IPS-15b (cell line): ENCODE data around the gene CYFIP2.

Source experiments
- H3K27me3 ChIP-seq: one replicate; pipeline ENCODE4 v1.6.1; 2013; ENCODE audit warnings: low read length; ENCODE audit not compliant: control insufficient read depth, insufficient read depth
- H3K36me3 ChIP-seq: one replicate; pipeline ENCODE4 v1.6.1; 2013; ENCODE audit warnings: low read length; ENCODE audit not compliant: control insufficient read depth, insufficient read depth
- H3K4me1 ChIP-seq: one replicate; pipeline ENCODE4 v1.6.1; 2013; ENCODE audit warnings: mild to moderate bottlenecking, low read length; ENCODE audit not compliant: control insufficient read depth, insufficient read depth
- H3K4me3 ChIP-seq: one replicate; pipeline ENCODE4 v1.5.1; 2013; ENCODE audit warnings: low read depth, low read length
- H3K9ac ChIP-seq: one replicate; pipeline ENCODE4 v1.6.1; 2013; ENCODE audit warnings: low read depth, mild to moderate bottlenecking, low read length
- H3K9me3 ChIP-seq: one replicate; pipeline ENCODE4 v1.6.1; 2013; ENCODE audit warnings: mild to moderate bottlenecking, low read length; ENCODE audit not compliant: control insufficient read depth, insufficient read depth

The CYFIP2 gene

GRCh38 chr5:157266286-157267007, 524 bp downstream of the CYFIP2 start:
- peak overlapping the region; percentile 47 for H3K9ac ChIP-seq
- peaks cover 16% of the 10 kb centered on the region for H3K4me1 ChIP-seq
- peak overlapping the region; percentile 62 for H3K4me3 ChIP-seq
- H3K27me3 ChIP-seq, result peaks cover 15% of the 10 kb centered on the region
- H3K9me3 ChIP-seq, result no peaks in the 10 kb centered on the region
- H3K36me3 ChIP-seq, result no peaks in the 10 kb centered on the region

GRCh38 chr5:157267025-157267424, 1.1 kb downstream of the CYFIP2 start:
- Histone ChIP-seq H3K27me3 (peaks cover 15% of the 10 kb centered on the region), H3K36me3 (no peaks in the 10 kb centered on the region), H3K9ac (no peak overlapping the region), H3K4me1 (peaks cover 16% of the 10 kb centered on the region), H3K9me3 (no peaks in the 10 kb centered on the region), H3K4me3 (peak overlapping the region; percentile 62)

- peaks cover 16% of the 10 kb centered on the region for H3K4me1 ChIP-seq
- H3K36me3 ChIP-seq, result no peaks in the 10 kb centered on the region
- H3K27me3 ChIP-seq, result peaks cover 15% of the 10 kb centered on the region
- H3K9ac ChIP-seq, result no peak overlapping the region
- H3K4me3 ChIP-seq, result no peak overlapping the region
- no peaks in the 10 kb centered on the region for H3K9me3 ChIP-seq
Observed at GRCh38 chr5:157267761-157268480, 2.0 kb downstream of the CYFIP2 start.

- H3K9me3 ChIP-seq, result no peaks in the 10 kb centered on the region
- no peak overlapping the region for H3K4me3 ChIP-seq
- peaks cover 12% of the 10 kb centered on the region for H3K27me3 ChIP-seq
- no peaks in the 10 kb centered on the region for H3K36me3 ChIP-seq
- H3K9ac ChIP-seq, result no peak overlapping the region
- peaks cover 16% of the 10 kb centered on the region for H3K4me1 ChIP-seq
Observed at GRCh38 chr5:157269165-157269671, 3.3 kb downstream of the CYFIP2 start.

GRCh38 chr5:157269761-157270272, 3.9 kb downstream of the CYFIP2 start:
- H3K9ac ChIP-seq, result no peak overlapping the region
- H3K36me3 ChIP-seq, result no peaks in the 10 kb centered on the region
- no peak overlapping the region for H3K4me3 ChIP-seq
- peaks cover 16% of the 10 kb centered on the region for H3K4me1 ChIP-seq
- H3K9me3 ChIP-seq, result no peaks in the 10 kb centered on the region
- peaks cover 9% of the 10 kb centered on the region for H3K27me3 ChIP-seq

- Histone ChIP-seq H3K36me3 (no peaks in the 10 kb centered on the region), H3K9ac (no peak overlapping the region), H3K4me1 (peaks cover 16% of the 10 kb centered on the region), H3K4me3 (no peak overlapping the region), H3K9me3 (no peaks in the 10 kb centered on the region), H3K27me3 (peaks cover 3% of the 10 kb centered on the region)
Observed at GRCh38 chr5:157270771-157271170, 4.8 kb downstream of the CYFIP2 start.

GRCh38 chr5:157271740-157272271, 5.9 kb downstream of the CYFIP2 start:
- Histone ChIP-seq H3K9ac (no peak overlapping the region), H3K4me3 (no peak overlapping the region), H3K4me1 (peaks cover 15% of the 10 kb centered on the region)

GRCh38 chr5:157273131-157273556, 7.2 kb downstream of the CYFIP2 start:
- Histone ChIP-seq H3K4me1 (peaks cover 6% of the 10 kb centered on the region), H3K9ac (no peak overlapping the region), H3K36me3 (no peaks in the 10 kb centered on the region), H3K9me3 (no peaks in the 10 kb centered on the region), H3K4me3 (no peak overlapping the region), H3K27me3 (no peaks in the 10 kb centered on the region)

More at GRCh38 chr5:157271740-157272271, 5.9 kb downstream of the CYFIP2 start:
- peaks cover 3% of the 10 kb centered on the region for H3K27me3 ChIP-seq
- H3K9me3 ChIP-seq, result no peaks in the 10 kb centered on the region
- H3K36me3 ChIP-seq, result no peaks in the 10 kb centered on the region

- Histone ChIP-seq H3K9ac (no peak overlapping the region), H3K4me3 (no peak overlapping the region), H3K4me1 (no peaks in the 10 kb centered on the region), H3K36me3 (no peaks in the 10 kb centered on the region), H3K27me3 (no peaks in the 10 kb centered on the region), H3K9me3 (no peaks in the 10 kb centered on the region)
Observed at GRCh38 chr5:157275403-157275802, 9.5 kb downstream of the CYFIP2 start.

- Histone ChIP-seq H3K4me1 (no peaks in the 10 kb centered on the region), H3K9ac (no peak overlapping the region), H3K4me3 (no peak overlapping the region), H3K9me3 (no peaks in the 10 kb centered on the region), H3K27me3 (no peaks in the 10 kb centered on the region), H3K36me3 (no peaks in the 10 kb centered on the region)
Observed at GRCh38 chr5:157278319-157279037, 12.6 kb downstream of the CYFIP2 start.

- Histone ChIP-seq H3K9ac (no peak overlapping the region), H3K36me3 (no peaks in the 10 kb centered on the region)
Observed at GRCh38 chr5:157279605-157280239, 13.8 kb downstream of the CYFIP2 start.

More at GRCh38 chr5:157279605-157280239, 13.8 kb downstream of the CYFIP2 start:
- Histone ChIP-seq H3K4me3 (no peak overlapping the region), H3K4me1 (no peaks in the 10 kb centered on the region), H3K27me3 (no peaks in the 10 kb centered on the region), H3K9me3 (no peaks in the 10 kb centered on the region)
